NCI-H1105 (cell line): ENCODE measurements around the gene PRSS16.
A peak's percentile ranks its signal among the peaks of the same experiment; 100 is the strongest.
"Not testable (repeated sequence)": the region's sequence is repeated elsewhere in the genome, so short reads cannot be mapped to it uniquely, and the experiment has no call there.

Experiments used
- DNase-seq: peaks from one replicate; lab custom pipeline; 2025; lab: John Stamatoyannopoulos, UW

PRSS16 gene

DNA sequence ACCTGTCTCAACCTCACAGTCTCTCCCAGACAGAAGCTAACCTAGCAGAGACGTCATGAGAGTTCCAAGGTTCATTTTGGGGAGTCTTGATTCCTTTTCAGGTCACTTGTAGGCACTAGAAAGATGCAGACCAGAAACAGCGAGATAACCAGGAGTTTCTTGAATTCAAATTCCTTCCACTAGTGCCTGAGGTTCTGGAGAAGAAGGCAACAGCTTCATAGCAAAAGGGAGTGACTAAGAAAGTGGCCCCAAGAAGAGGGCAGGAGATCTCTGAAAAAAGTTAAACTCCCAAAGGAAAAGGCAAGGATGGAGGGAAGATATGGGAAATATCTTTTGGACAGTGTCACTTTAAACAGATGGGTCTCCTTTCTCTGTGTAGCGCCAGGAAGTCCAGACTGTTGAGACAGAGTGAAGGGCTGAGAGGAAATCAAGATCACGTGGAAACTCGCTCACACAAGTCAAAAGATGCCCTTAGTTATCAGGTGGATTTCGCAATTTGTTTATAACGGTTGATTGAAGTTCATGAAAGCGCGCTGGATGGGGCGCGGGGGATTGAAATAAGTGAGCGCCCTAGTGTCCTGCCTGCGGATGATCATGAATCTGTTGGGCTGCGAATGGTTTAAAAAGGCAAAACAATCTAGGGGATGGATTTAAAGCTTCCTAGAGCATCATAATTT is 4.8 kb upstream of the PRSS16 start:
- DNase-seq = no peak

DNA sequence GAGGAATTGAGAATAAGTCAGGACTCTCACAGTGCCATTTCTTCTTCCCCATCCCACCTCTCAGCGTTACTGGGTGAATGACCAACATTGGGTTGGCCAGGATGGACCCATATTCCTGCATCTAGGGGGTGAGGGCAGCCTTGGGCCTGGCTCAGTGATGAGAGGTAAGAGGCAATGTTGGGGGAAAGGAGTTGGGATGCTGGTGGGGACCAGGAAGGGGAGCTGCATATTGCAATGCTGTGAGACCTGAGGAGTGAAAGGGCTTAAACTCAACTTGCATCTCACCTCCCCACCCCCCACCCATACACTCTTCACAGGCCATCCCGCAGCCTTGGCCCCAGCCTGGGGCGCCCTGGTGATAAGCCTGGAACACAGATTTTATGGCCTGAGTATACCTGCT is 1.3 kb downstream of the PRSS16 start:
- no peak for DNase-seq

DNA sequence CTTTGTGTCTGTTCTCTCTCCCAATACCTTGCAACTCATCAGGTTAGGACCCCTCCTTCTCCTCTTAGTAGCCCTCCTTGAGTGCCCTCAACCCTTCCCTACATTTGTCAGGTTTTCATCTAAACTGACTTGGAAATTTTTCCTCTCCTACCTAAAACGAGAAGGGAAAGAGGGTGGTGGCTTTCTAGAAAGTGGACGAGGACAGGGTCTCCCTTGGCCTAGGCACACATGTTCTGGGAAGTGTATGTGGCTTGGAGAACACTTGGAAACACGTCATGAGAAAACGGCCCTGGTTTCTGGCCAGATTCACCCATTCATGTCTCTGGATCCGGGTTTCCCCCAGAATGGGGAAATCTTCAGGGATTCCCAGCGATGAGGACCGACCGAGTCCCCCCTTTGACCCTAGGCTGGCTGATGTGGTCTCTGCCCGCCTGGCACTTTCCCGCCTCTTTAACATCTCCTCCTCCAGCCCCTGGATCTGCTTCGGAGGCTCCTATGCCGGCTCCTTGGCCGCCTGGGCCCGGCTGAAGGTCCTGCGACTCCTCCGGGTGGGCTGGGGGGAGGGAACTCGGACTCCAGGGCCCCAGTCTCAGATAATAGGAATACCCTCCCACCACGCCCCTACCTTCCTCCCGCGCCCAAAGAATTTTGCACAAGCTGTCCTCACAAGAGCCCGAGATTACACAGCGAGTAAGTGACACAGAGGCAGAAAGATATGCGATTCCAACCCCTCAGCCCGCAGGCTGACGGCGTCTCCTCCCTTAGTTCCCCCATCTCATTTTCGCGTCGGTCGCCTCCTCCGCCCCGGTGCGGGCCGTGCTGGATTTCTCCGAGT is 3.0 kb downstream of the PRSS16 start:
- DNase-seq = peak; percentile 55

DNA sequence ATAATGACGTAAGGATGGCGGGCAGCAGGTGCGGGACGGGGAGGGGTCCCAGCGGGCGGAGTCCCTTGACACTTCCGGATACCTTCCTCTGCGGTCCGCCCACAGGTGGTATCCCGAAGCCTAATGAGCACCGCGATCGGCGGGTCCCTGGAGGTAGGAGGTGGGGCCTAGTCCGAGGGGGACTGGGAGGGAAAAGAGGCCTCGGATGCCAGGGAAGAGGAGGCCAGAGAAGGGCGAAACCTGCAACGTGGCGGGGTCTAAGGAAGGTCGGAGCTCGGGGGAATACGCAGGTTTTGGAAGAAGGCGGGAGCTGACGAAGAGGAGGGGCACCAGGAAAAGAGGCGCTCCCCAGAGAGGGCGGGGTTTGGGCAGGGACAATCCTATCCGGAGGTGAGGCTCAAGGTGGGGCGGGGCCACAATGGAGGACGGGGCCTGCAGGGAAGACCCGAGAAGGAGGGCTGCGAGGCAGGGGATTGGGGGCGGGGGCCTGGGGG is 3.7 kb downstream of the PRSS16 start:
- DNase-seq = peak; percentile 98

DNA sequence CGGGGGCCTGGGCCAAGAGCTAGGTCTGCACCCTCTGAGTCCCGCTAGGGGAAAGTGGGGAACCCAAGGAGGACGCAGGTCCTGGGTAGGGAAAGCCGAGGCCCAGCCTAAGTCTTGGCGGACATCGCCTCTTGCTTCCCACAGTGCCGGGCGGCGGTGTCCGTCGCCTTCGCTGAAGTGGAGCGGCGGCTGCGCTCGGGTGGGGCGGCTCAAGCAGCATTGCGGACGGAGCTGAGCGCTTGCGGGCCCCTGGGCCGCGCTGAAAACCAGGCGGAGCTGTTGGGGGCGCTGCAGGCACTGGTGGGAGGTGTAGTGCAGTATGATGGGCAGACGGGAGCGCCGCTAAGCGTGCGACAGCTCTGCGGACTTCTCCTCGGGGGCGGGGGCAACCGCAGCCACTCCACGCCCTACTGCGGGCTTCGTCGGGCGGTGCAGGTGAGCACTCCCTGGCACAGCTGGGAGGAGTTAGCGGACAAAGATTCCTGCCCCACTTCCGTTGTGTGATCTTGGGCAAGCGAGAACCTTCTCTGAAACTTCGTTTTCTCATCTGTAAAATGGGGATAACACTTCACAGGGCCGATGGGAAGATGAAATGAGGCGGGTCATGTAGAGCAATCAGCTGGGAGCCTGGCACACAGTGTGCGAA is 4.2 kb downstream of the PRSS16 start:
- peak; percentile 88 for DNase-seq

DNA sequence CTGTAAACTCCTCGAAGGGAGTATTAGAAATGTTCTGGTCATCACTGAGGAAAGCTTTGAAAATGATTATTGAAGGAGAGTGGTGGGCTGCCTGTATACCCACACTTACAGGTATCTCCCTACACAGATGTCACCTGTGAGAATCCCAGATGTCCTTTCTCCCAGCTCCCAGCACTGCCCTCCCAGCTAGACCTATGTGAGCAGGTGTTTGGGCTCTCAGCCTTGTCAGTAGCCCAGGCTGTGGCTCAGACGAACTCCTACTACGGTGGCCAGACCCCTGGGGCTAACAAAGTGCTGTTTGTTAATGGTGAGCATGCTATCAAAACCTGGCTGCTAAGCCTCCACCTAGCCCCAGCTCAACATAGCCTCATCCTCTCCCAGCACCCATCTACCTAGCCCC is 7.1 kb downstream of the PRSS16 start:
- DNase-seq = no peak

DNA sequence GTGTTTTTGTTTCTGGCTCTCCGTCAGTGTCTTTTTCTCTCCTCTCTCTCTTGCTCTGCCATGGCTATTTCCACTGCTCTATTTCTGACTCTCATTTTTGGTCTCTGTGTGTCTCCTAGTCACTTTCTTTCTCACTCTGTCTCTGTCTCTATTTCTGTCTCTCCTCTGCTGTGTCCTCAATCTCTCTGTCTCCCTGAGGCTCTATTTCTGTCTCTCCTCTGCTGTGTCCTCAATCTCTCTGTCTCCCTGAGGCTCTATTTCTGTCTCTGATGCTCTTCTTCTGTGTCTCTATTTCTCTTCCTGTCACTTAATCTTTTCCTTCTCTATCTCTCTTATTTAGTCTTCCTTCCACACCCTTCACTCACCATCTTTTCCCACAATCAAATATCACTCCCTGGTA is 8.4 kb downstream of the PRSS16 start:
- DNase-seq = no peak

DNA sequence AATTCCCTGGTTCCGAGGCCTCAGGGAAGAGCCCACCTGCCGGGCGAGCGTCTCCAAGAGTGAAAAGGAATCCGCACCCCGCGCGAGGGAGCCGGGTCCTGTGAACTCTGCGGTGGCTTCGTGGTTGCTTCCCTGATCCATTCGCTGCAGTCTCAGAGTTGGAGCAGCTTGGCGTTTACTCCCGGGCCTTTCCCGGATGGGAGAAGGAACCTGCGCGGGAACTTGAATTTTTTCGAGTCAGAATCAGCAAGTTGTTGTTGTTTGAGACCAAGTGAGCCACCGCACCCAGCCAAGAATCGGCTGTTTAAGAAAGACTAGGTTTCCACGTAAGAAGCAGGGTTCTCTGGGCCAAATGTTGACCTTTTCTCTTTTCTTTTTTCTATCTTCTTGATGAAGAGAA is 12.9 kb downstream of the PRSS16 start:
- no peak for DNase-seq

DNA sequence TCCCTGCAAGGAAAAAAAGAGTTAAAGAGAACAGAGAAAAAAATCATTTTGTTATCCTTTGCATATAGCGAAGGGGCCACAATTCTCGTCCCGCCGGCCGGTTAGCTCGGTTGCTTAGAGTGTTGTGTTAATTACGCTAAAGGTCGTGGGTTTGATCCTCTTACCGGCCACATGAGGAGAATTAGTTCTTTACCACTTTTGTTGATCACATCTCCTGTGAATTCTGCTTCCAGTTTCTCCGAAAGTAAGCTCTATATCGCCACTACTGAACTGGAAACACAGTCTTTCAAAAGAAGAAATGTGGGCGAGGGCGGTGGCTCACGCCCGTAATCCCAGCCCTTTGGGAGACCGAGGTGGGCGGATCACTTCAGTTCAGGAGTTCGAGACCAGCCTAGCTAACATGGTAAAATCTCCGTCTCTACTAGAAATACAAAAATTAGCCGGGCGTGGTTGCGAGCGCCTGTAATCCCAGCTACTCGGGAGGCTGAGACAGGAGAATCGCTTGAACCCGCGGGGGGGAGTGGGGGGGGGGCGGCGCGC is 13.4 kb downstream of the PRSS16 start:
- no peak for DNase-seq

DNA sequence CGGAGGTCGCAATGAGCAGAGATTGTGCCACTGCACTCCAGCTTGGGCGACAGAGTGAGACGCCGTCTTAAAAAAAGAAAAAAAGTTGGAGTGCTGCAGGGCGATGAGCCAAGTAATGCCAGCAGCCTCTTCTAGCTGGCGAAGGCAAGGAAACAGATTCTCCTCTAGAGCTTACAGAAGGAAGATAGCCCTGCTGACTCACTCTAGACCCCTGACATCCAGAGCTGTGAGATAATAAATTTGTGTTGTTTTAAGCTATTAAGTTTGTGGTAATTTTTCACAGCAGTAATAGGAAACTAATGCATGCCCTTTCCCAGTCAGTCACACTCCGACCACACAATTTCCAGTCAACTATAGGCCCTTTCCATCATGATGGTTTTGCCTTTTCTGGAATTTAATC is 16.4 kb downstream of the PRSS16 start:
- no peak for DNase-seq

DNA sequence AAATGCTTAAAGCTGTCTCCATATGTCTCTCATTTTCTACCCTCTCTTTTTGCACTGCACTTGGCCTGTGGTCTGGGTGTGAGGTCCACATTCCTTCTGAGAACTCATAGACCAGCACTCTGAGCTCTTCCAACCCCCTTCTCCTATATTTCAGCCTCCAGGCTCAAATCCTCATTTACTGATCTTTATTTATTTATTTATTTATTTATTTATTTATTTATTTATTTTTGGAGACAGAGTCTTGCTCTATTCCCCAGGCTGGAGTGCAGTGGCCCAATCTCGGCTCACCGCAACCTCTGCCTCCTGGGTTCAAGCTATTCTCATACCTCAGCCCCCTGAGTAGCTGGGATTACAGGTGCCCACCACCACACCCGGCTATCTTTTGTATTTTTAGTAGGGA is 19.5 kb downstream of the PRSS16 start:
- DNase-seq = not testable (repeated sequence)

DNA sequence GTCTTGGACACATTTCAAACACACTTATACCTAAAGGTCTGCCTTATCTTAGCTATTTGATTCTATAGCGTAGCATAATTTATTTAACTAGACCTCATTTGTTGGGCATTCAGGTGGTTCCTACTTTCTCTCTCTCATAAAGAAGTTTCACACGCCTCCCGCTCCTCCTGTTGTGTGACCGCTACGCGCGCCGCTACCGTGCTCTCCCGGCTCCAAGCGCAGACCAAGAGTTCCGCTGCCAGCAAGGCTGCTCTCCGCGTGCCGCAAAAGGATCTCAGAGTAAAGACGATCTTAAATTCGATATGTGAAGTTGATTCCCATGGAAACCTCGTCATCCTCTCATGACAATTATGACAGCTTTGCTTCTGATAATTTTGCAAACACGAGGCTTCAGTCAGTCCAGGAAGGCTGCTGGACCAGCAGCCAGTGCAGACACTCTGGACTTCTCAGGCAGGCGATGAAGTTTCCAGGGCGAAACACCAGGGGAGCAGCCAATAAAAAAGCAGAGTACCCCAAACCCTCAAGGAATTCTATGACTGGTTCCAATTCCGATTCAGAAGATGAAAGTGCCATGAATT is 20.4 kb downstream of the PRSS16 start:
- no peak for DNase-seq

DNA sequence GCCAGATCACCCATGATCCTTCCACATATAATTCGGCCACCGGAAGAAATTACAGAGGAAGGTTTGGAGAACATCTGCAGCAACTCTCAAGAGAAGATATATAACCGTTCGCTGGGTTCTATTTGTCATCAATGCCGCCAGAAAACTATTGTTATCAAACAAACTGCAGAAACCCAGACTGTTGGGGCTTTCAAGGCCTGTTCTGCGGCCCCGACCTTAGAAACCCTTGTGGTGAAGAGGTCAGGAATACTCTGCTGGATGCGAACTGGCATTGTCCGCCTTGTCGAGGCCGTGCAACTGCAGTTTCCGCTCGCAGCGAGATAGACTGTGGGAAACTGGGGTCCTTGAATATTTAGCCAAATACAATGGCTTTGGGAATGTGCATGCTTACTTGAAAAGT is 21.3 kb downstream of the PRSS16 start:
- no peak for DNase-seq

DNA sequence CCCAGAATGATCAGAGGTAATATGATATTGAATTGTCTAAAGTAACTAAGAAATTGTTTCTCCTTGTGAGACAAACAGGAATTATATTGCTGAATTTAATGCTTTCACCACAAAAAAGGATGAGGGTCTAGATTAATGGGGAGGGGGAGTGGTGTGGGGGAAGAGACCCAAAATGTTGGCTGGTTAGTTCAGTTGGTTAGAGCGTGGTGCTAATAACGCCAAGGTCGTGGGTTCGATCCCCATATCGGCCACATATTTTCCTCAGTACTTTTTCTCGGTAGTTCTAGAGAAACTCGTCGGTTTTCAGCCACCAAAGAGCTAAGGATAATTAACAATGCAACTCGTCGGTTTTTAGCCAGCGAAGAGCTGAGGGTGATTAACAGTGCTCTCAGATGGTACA is 26.3 kb downstream of the PRSS16 start:
- DNase-seq = no peak

DNA sequence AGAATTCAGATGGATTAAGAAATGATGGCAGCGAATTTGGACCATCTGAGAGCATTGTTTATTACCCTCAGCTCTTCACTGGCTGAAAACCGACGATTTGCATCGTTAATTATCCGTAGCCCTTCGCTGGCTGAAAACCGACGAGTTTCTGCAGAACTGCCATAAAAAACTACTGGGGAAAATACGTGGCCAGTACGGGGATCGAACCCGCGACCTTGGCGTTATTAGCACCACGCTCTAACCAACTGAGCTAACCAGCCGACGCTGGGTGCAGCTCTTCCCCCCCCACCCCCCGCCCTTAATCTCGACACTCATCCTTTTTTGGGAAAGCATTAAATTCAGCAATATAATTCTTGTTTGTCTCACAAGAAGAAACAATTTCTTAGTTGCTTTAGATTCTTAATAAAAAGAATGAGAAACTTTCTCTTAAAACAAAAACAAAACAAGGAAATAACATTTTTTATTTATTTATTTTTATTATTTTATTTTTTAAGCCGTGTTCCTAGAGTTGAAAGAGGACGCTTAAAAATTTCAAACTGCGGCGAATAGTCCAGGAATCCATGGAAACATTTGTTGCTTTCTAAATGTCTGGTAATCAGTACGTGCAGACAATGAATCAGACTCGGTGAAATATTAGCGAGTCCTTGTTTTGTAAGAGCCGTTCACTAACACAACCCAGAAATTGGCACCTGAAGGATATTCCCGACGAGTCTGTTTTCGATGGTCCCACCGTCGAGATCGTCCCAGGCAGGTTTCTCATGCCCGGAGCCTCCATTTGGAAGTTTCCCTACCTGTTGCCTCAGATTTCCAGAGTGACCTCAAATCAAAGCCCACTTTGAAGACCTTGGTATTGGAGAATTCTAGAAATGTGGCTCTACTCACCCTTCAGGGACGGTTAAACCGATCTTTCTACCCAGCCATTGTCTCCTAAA is 27.8 kb downstream of the PRSS16 start:
- no peak for DNase-seq

DNA sequence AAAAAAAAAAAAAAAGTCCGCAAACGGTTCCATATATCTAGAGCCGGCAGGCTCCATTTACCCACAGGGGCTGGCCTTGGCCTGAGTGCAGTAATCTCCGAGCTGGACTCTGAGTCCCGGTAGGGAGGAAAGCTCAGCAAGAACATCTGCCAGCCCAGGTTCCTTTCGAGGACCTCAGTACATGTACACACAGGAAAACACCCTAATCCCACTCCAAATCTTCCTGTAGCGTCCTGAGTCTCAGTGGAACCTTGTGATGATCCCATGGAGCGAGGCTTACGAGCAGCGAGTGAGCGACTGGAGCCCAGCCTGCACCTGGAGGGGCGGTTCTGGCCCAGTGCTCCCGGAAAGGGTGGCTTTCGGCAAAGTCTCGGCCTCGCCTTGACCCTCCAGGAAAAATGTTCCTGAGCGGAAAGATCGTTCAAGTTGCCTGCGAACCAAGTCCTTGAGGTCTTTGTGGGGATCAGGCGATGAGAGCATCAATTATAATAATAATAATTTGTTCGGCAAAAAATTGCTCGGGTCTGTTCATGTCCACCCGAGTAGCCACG is 32.1 kb downstream of the PRSS16 start:
- peak; percentile 64 for DNase-seq

DNA sequence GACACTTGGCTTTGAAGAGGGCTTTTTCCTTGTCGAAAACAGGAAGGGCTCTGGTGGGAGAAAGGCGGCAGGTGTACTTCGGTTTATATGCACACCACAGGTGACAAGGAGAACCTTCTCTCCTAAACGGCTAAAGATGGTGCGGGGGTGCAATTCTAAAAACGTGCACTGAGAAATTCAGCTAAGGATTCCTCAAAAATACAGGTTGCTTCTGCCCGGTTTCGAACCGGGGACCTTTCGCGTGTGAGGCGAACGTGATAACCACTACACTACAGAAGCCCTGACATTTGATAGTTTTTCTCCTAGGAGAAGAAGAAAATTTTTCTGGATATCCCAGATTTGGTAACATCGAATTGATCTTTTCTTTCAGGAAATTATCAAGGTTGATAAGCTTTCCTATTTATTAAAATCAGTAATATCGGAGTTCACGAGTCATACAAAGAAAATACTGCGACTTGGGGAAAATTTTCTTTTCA is 32.6 kb downstream of the PRSS16 start:
- peak; percentile 64 for DNase-seq

DNA sequence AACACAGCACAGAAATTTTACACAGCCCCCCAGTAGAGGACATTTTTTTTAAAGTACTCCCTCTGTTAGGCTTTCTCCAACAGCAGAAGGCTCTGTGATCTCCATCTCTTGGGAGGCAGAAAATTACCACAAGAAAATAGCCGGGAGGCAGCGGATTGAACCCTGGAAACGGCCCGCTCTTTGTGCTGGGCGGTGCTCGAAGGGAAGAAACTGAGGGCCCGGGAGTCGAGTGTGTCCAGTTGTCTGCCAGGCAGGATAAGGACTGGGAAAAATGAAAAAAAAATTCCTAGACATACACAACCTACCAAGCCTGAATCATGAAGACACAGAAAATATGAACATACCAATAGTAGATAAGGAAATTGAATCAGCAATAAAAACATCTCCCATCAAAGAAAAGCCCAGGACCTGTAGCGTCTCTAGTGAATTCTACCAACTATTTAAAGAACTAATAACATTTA is 33.1 kb downstream of the PRSS16 start:
- peak; percentile 27 for DNase-seq

DNA sequence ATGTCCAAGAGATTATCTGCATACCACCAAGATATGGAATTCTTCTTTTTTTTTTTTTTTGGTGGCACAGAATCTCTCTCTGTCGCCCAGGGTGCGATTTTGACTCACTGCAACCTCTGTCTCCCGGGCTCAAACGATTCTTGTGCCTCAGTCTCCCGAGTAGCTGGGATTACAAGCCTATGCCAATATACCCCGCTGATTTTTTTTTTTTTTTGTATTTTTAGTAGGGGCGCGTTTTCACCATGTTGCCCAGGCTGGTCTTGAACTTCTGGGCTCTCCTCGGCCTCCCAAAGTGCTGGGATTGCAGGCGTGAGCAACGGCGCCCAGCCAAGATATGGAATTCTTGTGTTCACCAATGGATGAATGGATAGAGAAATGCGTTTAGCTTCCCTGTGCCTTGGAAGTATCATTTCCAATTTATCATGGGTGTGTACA is 33.6 kb downstream of the PRSS16 start:
- DNase-seq = peak; percentile 6

DNA sequence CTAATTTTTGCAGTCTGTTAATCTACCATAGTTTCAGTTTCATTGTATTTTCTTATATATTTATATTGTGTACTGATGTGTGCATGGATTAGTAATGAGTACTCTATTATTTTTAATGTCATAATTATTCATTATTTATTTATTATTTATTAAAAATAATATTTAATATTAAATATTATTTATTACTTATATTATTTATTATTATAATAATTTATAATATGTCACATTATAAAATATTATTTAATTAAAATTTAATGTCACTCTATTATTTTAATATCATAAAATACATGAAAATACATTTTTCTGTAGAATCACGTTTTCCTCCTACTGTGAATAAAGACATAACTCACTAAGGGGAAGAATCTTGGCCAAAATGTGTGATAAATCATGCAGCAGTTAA is 34.1 kb downstream of the PRSS16 start:
- no peak for DNase-seq

DNA sequence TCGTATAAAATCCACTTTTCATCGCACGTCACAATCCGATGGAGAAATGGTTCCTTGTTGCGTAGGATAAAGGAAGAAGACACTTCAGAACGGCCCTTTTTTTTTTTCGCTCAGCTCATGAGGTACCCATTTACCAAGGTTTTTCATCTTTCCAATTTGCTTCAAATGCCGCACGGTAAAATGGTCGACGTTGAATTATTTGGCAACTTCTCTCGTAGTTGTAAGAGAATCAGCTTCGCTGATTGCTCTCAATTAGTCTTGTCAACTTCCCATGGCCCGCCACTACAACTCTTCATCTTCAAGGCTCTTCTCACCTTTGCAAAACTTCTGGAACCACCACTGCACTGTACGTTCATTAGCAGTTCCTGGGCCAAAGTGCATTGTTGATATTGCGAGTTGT is 35.8 kb downstream of the PRSS16 start:
- DNase-seq = no peak
